ENCODE results near the gene GJB3.
A peak's percentile ranks its signal among the peaks of the same experiment; 100 is the strongest.

The GJB3 gene

DNA sequence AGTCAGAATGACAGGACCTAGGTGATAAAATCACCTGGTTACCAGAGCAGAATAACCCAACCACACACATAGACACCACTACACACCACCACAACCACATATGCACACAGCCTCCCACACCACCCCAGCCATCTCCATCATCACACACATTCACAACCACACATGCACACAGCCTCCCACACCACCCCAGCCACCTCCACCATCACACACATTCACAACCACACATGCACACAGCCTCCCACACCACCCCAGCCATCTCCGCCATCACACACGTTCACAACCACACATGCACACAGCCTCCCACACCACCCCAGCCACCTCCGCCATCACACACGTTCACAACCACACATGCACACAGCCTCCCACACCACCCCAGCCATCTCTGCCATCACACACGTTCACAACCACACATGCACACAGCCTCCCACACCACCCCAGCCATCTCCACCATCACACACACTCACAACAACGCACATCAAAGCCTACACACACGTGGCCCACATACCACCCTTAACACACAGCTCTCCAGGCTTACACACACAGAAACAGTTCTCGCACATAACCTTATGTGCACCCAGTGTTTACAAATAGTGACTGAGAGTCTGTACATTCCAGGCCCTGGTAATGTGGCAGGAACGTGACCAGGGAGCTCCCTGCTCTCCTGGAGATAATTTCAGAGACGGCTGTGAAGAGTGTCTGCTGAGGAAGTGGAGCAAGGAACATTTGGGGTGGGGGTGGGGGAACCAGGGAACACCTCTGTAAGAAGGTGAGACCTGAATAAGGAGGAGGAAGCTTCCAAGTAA lies 3.3 kb upstream of the GJB3 start:
- Histone ChIP-seq H3K36me3 (no peaks in the 10 kb centered on the region), H3K4me1 (peaks cover 0 to 21% (median 16%) of the 10 kb centered on the region in 4 donors), H3K4me3 (no peak overlapping the region), H3K27me3 (peaks cover 11 to 45% of the 10 kb centered on the region in 2 donors), H3K27ac (no peak overlapping the region), H3K9me3 (no peaks in the 10 kb centered on the region)
- TF ChIP-seq CTCF (IDR thresholded peaks at IDR 0.05), result no peak
- no peak for DNase-seq
- intact Hi-C loops (cut with DNase I; ENCODE audit: low total_unique reads), result no loop called here

GRCh38 chr1:34778381-34778780 lies 2.6 kb upstream of the GJB3 start:
- H3K27me3 ChIP-seq, result peaks cover 11 to 49% of the 10 kb centered on the region in 2 donors
- DNase-seq, result no peak
- intact Hi-C loops (cut with DNase I; ENCODE audit: low total_unique reads), result no loop called here

GRCh38 chr1:34779005-34779404 lies 2.0 kb upstream of the GJB3 start:
- no peaks in the 10 kb centered on the region for H3K36me3 ChIP-seq
- no peak for DNase-seq
- no peak overlapping the region for H3K27ac ChIP-seq
- TF ChIP-seq CTCF (IDR thresholded peaks at IDR 0.05), result no peak
- H3K4me3 ChIP-seq, result no peak overlapping the region
- peaks cover 0 to 21% (median 16%) of the 10 kb centered on the region in 4 donors for H3K4me1 ChIP-seq
- peaks cover 11 to 49% of the 10 kb centered on the region in 2 donors for H3K27me3 ChIP-seq
- H3K9me3 ChIP-seq, result no peaks in the 10 kb centered on the region
- intact Hi-C loops (cut with DNase I; ENCODE audit: low total_unique reads), result no loop called here

More at GRCh38 chr1:34778381-34778780, 2.6 kb upstream of the GJB3 start:
- Histone ChIP-seq H3K4me1 (peaks cover 0 to 21% (median 16%) of the 10 kb centered on the region in 4 donors), H3K9me3 (no peaks in the 10 kb centered on the region), H3K36me3 (no peaks in the 10 kb centered on the region), H3K4me3 (no peak overlapping the region), H3K27ac (no peak overlapping the region)
- no peak for TF ChIP-seq CTCF (IDR thresholded peaks at IDR 0.05)

DNA sequence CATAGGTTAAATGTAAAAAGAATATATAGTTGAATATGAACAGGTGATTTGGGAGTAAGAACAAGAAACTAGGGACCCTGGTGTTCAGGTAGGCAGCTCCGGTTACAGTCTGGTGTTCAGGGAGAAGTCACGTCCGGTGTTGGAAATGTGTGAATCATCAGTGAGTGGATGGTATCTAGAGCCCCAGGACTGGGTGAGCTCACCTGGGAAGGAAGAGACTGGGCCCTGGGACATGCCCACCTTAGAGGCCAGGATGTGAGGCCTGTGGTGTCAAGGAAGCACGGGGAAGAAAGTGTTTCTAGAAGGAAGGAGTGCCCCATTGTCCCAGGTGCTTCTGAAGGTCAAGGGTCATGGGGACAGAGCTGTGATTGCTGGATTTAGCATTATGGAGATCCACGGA lies 1.5 kb upstream of the GJB3 start:
- peak; percentile 11 to 19 for DNase-seq
- Histone ChIP-seq H3K4me1 (peaks cover 0 to 21% (median 16%) of the 10 kb centered on the region in 4 donors), H3K27me3 (peaks cover 11 to 49% of the 10 kb centered on the region in 2 donors), H3K9me3 (no peaks in the 10 kb centered on the region), H3K36me3 (no peaks in the 10 kb centered on the region), H3K4me3 (no peak overlapping the region), H3K27ac (no peak overlapping the region)
- intact Hi-C loops (cut with DNase I; ENCODE audit: low total_unique reads), result no loop called here
- no peak for TF ChIP-seq CTCF (IDR thresholded peaks at IDR 0.05)

DNA sequence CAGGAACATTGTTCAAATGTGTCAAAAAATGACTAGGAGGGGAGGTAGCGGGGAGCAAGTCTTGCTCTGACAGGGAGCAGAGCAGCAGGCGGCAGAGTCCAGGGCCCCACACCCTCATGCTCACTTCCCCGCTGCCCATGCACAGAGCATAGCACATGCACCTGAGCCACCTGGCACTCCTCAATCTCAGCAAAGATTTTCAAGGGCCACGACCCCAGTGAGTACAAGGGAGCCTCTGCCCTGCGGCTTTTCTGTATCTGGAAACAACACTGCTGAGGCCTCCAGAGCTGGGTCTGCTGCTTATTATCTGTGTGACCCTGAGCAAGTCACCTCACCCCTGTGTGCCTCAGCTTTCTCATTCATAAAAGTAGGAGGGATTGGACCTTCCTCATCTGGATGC lies 1.1 kb upstream of the GJB3 start:
- Histone ChIP-seq H3K36me3 (no peaks in the 10 kb centered on the region), H3K9me3 (no peaks in the 10 kb centered on the region), H3K4me3 (no peak overlapping the region), H3K4me1 (peaks cover 0 to 21% (median 16%) of the 10 kb centered on the region in 4 donors), H3K27ac (no peak overlapping the region), H3K27me3 (peaks cover 11 to 47% of the 10 kb centered on the region in 2 donors)
- intact Hi-C loops (cut with DNase I; ENCODE audit: low total_unique reads), result no loop called here
- no peak for TF ChIP-seq CTCF (IDR thresholded peaks at IDR 0.05)
- DNase-seq, result peak; percentile 10 to 41
